GM21390 (cell line): ENCODE measurements around the gene CNTN1.

Source experiments
- ATAC-seq: cut with Tn5 transposase; IDR thresholded peaks from one replicate; pipeline ENCODE4 v1.9.1; 2021; ENCODE audit not compliant: unreplicated experiment

CNTN1 gene

DNA sequence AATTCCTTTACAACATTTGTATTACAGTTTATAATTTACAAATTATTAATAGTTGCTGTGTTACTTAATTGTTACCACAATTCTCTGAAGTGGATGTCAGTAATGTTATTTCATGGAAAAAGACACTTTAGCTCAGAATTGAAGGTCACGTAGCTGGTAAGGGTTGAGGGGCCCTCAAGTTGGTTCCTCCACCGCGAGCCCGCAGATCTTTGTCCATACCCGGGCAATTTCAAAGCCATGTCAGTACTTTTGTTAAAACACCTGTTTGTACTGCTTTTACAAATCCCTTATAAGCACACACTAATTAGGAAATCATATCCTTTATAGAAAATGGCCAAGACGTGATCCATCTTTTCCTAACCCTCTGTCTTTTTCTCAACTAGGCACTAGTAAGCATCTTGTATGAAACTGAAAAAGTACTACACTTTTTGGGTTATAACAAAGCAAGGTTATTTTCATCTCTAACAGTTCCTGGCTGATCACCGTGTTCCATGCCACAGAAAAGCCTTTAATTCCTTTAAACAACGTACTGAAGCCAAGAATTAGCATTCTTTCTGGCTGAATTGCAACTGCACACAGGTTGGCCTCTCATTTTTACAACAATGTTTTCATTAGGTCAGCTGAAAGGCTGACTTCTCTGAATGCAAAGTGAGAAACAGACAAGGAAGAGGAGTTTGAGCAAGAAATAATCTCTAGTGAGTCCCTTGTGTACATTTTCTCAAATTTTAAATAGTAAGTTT lies 76.1 kb downstream of the CNTN1 start:
- no peak for ATAC-seq

DNA sequence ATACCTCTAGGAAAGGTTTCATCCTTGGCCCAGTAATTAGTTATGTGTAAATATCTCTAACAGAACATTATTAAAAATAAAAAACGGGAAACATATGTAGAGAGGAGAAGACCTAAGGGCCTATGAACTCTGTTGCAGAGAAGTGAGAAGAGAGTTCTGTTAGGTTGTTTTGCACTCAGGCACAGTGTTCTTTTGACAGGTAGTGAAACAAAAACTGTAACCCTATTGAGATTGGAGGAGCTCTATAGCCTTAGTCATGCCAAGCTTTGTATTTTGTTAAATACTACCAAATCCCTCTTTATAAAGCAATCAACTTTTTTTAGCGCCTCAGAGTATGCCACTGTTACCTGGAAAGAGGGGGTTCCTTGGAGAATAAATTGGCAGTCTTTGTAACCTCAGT lies 77.6 kb downstream of the CNTN1 start:
- no peak for ATAC-seq

DNA sequence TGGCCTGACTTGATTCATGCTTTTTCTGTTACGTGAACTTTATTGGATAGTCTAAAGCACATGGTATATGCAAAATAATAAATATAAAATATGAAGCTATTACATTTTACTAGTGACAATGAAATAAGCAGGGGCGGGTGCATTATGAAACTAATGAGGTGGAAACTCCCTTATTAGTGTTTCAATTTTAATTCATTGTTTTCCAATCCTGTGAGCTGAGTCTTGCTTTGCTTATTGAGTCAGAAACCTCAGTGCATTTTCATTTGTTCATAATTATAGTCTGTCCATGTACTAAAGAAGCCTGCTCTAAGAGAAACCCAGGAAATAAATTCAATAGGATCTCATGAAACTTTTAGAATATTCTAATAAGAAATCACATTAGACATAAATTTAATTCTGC lies 78.5 kb downstream of the CNTN1 start:
- no peak for ATAC-seq

DNA sequence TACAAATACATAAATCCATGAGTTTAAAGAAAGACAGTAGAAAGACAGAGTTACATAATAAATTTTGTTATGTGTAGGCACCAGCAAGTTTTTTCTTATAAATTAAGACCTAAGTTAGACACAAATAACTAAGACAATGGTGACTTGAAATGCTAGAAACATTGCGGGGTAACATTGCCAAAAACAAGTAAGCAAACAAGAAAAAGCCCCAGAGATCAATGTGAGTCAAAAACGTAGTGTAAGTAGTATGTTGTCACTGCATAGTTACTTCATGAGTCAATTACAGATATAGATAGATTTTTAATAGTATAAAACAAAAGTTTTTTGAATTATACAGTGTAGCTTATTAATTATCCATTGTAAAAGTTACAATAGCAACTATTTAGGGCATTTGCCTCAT lies 83.4 kb downstream of the CNTN1 start:
- no peak for ATAC-seq

DNA sequence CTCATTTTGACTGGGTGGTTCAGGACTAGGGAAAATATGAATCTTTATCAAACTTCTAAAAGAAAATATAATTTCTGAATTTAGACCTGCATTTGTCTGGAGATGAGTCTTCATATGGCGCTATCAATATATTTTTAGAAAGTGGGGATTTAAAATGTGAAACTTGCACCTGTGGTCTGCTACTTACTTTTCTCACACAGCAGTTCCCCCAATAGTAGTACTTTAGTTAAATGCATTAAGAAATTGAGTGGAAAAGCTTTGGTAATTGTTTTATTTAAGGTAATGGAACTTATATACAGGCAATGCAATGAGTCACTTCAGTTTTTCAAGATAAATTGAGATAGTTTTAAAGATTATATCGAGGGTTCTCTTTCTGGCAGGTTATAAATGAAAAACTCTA lies 91.9 kb downstream of the CNTN1 start:
- ATAC-seq = no peak

DNA sequence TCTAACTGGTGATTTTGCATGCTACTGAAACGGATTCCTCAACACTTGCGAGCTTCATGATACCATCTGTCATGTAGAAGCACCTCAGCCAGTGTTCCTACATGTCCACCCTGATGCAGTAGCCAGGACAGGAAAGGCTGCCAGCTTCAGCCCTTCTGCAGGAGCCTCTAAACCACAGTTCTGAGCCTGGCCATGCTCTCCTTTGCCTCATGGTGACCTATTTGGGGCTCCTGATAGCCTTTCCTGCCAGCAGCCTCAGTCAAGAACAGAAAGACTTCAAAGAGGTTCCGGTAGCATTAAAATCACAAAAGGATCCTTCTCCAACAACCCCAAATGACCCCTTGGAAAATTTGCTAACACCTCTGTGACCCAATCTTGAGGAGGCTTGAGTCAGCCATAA lies 96.0 kb downstream of the CNTN1 start:
- ATAC-seq = no peak

DNA sequence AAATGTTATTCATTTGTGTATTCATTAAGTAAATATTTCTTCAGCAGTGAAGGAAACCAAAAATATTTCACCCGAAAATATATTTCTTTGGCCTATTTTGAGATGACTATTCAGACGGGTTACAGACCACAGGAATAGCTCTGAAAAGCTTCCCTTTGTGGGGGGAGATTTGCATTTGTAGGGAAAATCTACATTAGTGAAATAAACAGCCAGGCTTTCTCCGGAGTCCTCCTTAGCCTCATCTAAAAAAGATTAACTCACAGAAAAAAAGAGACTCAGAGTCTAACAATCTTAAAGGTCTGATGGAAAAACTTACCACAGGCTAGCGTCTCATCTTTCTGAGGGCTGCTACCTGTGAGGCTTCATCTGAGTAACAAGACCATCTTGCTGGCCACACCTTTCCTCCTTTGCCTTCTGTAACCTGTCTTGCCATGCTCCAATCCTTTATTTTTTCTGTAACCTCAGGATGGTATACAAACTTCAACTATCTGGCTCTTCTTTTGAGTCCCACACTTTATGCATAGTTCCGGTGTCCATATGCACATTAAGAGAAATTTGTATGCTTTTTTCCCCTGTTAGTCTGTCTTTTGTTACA lies 100.7 kb downstream of the CNTN1 start:
- ATAC-seq = no peak

DNA sequence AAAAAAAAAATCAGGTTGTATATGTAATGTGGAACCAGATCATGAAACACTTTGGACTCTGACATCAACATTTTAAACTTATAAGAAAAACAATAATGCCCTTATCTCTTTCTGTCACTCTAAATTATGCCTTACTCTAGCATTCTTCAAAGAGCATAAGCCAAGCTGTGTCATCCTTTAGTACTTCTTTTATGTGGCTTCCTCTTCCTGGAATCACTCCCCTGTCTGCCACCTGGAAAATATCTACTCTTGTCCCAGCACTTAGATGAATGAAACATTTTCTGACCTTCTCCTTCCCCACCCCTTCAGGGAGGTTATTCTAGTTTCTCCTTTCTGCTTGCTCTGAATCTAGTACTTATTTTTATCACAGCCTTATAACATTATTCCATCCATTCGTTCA lies 101.2 kb downstream of the CNTN1 start:
- ATAC-seq = no peak

DNA sequence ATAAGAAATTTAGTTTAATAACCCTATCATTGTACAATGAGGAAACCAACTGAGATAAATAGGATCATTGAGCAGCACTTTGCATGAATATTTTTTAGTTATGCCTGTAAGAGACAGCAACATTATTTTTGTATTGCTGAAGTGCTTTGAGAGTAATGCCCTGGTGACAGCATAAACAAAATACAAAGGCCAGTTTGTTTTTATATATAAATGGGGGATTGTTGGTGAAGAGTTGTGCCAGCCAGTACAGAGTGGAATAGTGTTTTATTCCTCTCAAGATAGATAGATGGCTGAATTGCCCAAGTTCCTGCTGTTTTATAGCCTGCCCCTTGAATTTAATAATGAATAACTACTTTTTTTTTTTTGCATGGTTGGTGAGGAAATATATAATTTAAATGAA lies 101.8 kb downstream of the CNTN1 start:
- ATAC-seq = no peak

DNA sequence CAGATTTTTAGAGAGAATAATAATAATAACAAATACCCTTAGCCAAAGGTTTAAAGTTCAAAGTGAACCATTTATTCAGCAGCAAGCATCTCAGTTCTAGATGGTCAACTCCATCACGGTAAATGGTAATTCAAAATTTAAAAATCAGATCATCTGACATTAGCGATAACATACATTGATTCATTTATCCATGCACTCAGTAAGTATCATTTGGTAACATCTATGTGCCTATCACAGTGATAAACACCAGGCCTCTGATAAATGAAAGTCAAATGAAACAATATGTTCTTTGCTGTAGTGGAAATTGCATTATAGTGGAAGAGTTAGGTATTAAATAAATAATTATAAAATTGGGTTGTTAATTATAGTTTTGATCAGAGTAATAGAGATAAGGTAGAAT lies 108.8 kb downstream of the CNTN1 start:
- ATAC-seq = no peak

DNA sequence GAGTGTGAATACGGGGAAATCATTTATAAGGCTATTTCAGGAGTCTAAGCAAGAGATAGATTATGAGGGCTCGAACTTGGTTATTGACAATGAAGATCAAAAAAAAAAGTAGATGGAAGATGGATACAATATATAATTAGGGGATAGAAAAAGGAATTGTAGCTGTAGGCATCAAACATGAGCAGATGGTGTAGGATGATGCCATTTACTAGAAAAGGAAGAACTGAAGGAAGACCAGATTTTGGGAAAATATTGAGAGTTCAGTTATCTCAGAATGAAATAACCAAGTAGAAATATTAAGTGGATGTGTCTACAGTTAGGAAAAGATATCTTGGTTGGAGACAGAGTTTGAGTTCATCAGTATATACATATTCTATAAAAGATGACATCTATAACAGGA lies 109.6 kb downstream of the CNTN1 start:
- no peak for ATAC-seq

DNA sequence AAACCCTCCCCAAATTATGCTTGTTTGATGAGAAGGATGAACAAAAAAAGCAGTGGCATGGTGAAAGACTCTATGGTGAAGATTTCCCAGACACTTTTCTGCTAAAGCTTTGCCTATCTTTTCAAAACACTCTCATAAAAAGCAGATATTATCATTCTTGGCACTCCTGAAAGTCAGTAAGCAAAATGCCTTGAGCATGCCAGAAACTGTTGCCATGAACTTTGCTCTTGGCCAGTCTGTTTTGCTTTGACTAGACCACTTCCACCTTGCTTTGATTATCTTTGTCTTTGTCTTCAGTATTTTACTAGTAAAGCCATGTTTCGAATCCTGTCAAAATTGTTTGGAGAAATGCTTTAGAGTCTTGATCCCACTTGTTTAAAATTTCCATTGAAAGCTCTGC lies 110.4 kb downstream of the CNTN1 start:
- ATAC-seq = no peak

DNA sequence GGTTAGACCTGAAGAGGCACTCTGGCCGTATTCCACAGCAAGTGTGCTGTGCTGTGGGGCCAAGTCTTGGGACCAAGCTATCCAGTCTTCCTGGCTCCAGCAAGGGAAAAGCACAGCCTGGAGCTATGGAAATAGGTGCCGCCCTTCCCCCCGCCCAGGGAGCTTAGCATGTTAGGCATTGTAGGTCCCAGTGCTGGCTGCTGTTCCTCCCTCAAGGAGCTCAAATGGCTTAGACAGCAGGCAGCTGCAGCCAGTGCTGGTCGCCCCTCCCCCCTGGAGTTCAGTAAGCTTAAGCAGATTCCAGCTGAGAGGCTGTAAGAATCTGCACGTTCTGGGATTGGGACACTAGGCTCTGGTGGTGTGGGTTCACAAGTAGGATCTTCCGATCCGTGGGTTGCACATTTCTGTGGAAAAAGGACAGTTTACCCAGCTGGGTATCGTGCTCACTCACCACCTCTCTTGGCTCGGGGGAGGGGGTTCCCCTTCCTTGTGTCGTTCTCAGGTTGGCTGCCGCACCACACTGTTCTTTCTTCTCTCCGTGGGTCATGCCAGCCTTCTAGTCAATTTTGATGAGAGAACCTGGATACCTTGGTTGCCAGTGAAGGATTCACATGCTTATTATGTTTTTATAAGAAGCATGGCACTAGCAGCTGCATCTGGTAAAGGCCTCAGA lies 127.3 kb downstream of the CNTN1 start:
- no peak for ATAC-seq

DNA sequence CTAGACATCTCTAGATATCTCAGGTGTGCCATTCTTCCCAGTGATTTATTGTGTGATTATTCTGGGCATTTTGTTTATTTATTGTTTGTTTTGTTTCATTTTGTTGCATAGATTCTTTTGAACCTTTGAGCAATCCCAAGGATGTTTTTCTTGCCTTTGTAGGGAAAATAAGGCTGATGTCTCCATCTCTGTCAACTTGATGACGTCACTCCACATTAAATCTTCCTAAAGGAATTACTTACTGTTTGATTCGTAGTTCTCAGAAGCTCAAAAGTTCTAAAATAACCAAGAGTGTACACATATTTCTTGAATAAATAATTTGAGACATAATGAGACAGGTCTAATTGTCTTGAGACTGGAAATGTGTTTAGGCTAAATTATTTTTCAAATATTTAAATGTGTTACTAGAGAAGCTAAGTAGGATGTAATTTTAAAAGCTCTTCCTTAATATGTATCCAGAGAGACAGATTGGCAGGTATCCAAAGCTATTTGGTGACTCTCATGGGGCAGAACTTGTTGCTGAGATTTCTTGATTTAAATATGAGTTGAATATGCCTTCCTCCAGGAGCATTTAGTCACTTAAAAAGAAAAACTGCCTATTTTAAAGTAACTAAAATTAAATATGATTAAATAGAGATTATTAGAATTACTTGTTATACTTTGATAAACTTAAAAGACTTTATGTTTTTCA lies 128.7 kb downstream of the CNTN1 start:
- ATAC-seq = no peak

DNA sequence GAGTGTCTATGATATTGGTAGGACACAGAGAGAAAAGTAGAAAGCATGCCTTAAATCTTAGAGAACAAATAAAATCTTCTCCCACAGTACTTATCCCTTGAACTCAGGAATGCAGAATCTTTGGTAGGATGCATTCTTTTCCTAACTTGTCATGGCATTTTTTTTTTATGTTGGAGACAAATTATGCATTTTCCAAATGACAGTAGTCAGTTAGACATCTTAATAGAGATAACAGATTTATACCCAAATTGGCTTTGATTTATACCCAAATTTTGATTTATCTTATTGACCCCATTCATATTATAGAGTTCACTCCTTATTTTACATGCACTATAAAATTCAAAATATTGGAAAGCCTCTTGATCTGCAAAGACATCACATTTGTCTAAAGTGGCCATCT lies 132.9 kb downstream of the CNTN1 start:
- no peak for ATAC-seq

DNA sequence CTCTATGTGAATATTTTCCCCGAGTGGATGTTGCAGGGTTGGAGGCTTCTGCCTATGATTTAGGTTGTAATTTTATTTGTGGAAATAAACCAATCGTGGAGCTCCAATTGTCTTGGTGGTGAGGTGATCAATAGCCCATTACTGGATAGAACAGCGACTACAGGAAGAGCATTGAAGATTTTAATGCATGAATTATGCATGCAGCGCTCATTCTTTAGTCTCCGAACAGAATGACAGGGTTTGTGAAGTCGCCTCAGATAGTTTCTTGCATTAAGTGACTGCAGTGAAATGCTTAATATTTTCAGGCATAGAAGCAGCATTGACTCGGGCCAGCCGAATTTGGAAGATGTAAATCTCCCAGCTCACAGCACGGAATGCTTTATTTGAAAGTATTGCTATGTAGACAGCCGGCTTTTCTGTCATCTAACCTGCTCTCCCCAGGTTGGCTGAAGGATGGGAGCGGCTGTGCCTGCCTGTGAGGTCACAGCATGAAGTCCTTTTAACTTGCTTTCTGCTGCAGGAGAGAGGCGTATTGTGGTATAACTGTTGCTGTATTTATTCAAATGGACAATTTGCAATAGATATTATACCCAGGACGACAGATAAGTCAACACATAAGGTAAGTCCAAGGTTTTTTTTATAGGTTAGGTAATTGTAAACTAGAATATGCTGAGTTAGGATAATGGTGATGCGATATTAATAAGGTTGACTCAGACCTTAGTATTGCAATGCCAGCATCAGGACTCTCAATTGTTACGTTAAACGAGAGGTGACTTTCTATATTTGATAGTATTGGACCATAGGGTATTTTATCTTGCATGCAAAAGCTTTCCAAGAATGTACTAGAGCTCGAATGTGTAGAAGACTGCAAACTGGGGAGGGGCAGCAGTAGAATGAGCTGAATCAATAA lies 135.7 kb downstream of the CNTN1 start:
- no peak for ATAC-seq

DNA sequence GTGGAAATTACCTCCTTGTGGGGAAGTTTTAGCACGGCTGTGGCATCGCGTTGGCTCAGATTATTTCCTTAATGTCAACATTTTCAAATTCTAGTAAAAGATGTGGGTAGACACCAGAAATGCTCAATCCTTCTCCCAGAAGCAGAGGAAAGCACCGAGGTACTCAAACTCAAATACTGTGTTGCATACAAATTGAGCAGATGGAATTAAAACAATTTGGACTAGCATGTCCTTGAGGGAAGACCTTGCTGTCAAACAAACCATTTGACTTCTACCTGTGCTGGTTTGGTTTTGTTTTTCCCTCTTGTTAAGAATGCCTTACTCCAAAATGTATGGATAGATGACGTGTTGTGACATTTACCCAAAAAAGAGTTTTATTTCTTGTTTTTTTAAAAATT lies 136.4 kb downstream of the CNTN1 start:
- no peak for ATAC-seq

DNA sequence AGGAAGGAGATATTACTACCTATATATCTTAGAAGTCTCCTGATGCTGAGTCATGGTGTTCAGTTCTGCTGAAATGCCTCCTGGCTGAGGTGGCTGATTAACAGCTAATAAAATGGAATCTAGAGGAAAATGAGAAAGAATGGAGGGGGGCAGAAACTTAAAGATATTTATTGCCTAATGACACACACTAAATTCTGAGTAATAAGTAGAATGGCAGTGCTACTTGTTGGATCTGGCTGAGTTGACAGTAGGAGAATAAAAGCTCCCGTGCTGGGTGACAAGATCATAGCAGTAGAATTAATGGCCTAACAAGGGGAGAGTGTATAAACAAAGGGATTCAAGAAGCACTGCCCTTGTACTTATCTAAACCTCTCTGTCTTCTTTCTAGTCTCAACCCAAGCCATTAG lies 137.5 kb downstream of the CNTN1 start:
- no peak for ATAC-seq

DNA sequence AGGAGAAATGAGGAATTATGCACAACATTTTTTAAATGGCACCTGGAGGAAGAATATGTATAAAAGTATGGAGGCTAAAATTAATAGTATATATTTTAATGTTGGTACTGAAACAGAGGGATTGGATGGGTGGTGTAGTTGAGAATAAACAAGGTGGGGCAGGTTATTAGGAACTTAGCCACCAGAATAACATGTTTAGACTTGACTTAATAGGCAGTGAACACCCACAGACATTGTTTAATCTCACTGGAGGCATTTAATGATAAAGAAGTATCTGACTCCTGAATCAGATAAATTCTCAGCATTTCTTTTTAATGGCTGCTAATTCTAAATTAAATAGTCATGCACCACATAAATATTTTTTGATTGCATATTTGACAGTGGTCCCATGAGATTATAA lies 139.7 kb downstream of the CNTN1 start:
- ATAC-seq = no peak

DNA sequence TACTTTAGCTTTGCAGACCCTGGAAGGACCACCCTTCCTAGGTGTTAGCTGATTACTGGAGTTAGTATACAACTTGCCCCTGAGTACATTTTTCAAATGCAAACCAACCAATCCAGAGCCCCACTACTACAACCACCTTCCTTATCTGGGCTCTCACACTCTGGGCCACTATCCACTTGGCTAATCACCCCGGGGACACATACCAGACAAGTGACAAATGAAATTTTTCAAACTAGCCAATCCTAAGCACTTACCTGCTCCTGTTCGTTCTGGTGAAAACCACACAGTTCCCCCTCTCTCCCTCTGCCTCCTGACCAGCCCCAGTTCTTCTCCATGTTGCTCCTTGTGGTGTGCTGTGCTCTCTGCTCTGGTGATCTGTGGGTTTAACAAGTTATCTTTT lies 140.4 kb downstream of the CNTN1 start:
- ATAC-seq = no peak

DNA sequence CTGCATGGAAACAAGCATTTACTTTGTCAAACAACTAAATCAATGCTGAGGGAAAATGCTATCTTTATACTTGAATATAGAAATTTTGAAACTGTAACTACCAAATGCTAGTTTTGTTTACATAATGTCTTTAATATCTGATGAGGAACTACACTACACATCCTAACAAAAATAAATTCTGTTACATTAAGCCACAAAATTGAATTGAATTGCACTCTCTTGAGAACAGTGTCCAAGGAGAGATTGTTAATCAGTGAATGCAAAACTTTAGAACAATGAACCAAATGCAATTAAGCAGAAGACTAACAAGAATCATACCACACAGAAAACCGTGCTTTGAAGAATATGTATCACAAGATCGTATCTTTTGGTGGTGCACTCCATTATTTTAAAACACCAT lies 141.6 kb downstream of the CNTN1 start:
- no peak for ATAC-seq
